Cardiac fibroblast (primary cell): ENCODE data around the gene CILP2.
A peak's percentile ranks its signal among the peaks of the same experiment; 100 is the strongest.

Experiments
- DNase-seq, 2 donors: peaks; one replicate each; pipeline versions ENCODE4 v3.0.0 to v3.0.0-alpha.2; 2010; ENCODE audit warnings: low read depth in 2 of 2
- H3K4me3 ChIP-seq, 2 donors: replicated peaks in 1 of 2; 1 replicate in 1 of 2; 2 replicates in 1 of 2; pipeline ENCODE4 v1.5.1; 2011; ENCODE audit warnings: low read depth in 2 of 2, low read length in 2 of 2, mild to moderate bottlenecking in 2 of 2, moderate library complexity in 1 of 2
- TF ChIP-seq, protein P1 (sequence below): IDR thresholded peaks from one replicate; pipeline ENCODE4 v1.5.1; 2011; ENCODE audit warnings: low read depth, mild to moderate bottlenecking, low read length, inconsistent platforms

CILP2 gene

DNA sequence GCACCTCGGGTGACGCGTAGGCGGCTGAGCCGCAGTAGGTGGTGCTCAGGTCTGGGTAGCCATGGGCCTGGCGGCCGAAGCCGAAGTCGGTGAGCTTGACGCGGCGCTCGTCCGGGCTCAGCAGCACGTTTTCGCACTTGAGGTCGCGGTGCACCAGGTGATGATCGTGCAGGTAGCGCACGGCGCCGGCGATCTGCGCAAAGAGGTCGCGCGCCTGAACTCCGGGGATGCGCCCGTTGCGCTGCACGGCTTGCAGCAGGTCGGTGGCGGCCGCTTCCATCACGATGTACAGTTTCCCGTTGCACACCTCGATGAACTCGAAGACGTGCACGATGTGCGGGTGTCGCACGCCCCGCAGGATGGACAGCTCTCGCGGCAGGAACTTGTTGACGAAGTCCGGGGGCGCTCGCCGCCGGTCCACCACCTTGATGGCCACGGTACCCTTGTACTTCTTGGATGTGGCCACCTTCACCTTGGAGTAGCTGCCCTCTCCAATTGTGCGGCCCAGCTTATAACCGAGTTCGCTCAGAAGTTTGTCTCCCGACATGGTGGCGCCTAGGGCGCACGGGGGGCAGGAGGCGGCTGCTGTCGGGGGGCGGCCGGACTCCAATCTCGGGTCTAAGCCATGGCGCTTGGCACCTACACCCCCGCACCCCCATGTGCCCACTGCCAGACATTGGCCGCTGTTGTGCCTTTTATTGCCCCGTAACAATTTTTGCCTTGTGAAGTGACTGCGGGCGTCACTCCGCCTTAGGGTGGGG lies 23.0 kb upstream of the CILP2 start, which contains the start of gene TSSK6:
Gene TSSK6, minus strand, starts transcription at position 668 of the 761 bp plus-strand sequence. Its CDS starts 121 bp downstream, at position 547.
- no peak for DNase-seq
- peak within 1 kb of the TSS; percentile 74 to 85 for H3K4me3 ChIP-seq
- TF ChIP-seq, protein P1, sequence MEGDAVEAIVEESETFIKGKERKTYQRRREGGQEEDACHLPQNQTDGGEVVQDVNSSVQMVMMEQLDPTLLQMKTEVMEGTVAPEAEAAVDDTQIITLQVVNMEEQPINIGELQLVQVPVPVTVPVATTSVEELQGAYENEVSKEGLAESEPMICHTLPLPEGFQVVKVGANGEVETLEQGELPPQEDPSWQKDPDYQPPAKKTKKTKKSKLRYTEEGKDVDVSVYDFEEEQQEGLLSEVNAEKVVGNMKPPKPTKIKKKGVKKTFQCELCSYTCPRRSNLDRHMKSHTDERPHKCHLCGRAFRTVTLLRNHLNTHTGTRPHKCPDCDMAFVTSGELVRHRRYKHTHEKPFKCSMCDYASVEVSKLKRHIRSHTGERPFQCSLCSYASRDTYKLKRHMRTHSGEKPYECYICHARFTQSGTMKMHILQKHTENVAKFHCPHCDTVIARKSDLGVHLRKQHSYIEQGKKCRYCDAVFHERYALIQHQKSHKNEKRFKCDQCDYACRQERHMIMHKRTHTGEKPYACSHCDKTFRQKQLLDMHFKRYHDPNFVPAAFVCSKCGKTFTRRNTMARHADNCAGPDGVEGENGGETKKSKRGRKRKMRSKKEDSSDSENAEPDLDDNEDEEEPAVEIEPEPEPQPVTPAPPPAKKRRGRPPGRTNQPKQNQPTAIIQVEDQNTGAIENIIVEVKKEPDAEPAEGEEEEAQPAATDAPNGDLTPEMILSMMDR = no peak

GRCh38 chr19:19515642-19516519 lies 22.2 kb upstream of the CILP2 start, which contains the start of gene NDUFA13:
Gene NDUFA13 (plus strand): TSS chr19:19516225. CDS start chr19:19516239, 14 bp downstream.
- DNase-seq = peak; percentile 94 to 96
- TF ChIP-seq, protein P1 = no peak
- peak within 1 kb of the TSS; percentile 74 to 85 for H3K4me3 ChIP-seq

- TF ChIP-seq, protein P1 = no peak
- peak overlapping the region in 1 of 2 donors; percentile 85 for H3K4me3 ChIP-seq
- DNase-seq = no peak
Observed at GRCh38 chr19:19517235-19517619, 20.8 kb upstream of the CILP2 start.

DNA sequence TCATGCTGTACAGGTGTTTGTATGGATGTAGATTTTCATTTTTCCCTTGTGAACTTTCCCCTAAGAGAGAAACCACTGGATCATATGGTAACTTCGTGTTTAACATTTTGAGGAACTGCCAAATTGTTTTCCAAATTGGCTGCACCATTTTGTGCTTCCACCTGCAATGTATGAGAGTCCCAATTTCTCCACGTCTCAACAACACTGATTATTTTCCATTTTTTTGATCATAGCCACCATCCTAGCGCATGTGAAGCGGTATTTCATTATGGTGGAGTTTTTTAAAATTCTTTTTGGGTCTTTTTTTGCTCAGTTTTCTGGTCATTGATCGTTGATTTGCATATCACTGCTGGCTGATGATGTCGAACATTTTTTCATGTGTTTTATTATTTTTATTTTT lies 17.1 kb upstream of the CILP2 start:
- H3K4me3 ChIP-seq = no peak overlapping the region
- TF ChIP-seq, protein P1 = no peak
- DNase-seq = no peak

DNA sequence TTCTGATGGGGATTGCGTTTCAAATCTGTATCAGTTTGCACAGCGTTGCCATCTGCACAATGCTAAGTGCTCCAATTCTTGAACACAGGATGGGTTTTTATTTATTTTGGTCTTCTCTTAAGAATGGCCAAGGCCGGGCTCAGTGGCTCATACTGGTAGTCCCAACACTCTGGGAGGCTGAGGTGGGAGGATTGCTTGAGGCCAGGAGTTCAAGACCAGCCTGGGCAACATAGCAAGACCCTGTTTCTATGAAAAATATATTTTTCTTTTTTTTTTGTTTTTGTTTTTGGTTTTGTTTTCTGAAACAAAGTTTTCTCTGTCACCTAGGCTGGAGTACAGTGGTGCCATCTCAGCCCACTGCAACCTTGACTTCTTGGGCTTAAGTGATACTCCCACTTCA lies 14.9 kb upstream of the CILP2 start:
- no peak overlapping the region for H3K4me3 ChIP-seq
- no peak for DNase-seq
- TF ChIP-seq, protein P1 = no peak

GRCh38 chr19:19524053-19524452 lies 14.0 kb upstream of the CILP2 start:
- DNase-seq = no peak
- H3K4me3 ChIP-seq = no peak overlapping the region
- TF ChIP-seq, protein P1 = no peak
